Heart left ventricle (tissue), 16 donors: ENCODE measurements around the gene IGLL1. TPM values are rescaled to one million over a fixed set of nuclear protein-coding genes. Genes with fewer than 3 reads are reported as not detected.

Experiments used
- ATAC-seq, 4 donors: fragments of 200-7000 bp; cut with Tn5 transposase; one replicate each; pipeline ENCODE4 v1.9.1; 2020 to 2022; ENCODE audit warnings: moderate library complexity in 4 of 4, mild to moderate bottlenecking in 3 of 4, moderate number of reproducible peaks in 1 of 4
- DNase-seq, 5 donors: peaks; one replicate each; pipeline ENCODE4 v3.0.0-alpha.2; 2020
- H3K27ac ChIP-seq, 12 donors: fragments of 200-600 bp; sonication (generic) in 4 of 12; one replicate each; pipeline versions ENCODE4 v1.5.0 to v1.8.0; 2016 to 2022; ENCODE audit warnings: mild to moderate bottlenecking in 2 of 12
- H3K27me3 ChIP-seq, 9 donors: fragments of 200-600 bp; sonication (generic) in 2 of 9; one replicate each; pipeline versions ENCODE4 v1.5.1 to v1.8.0; 2016 to 2022; ENCODE audit warnings: mild to moderate bottlenecking in 3 of 9
- H3K36me3 ChIP-seq, 9 donors: fragments of 200-600 bp; sonication (generic) in 2 of 9; one replicate each; pipeline versions ENCODE4 v1.5.0 to v1.8.0; 2018 to 2022; ENCODE audit warnings: mild to moderate bottlenecking in 2 of 9
- H3K4me1 ChIP-seq, 12 donors: fragments of 200-600 bp; sonication (generic) in 4 of 12; one replicate each; pipeline versions ENCODE4 v1.5.0 to v1.8.0; 2016 to 2022; ENCODE audit warnings: mild to moderate bottlenecking in 3 of 12
- H3K4me3 ChIP-seq, 12 donors: fragments of 200-600 bp; sonication (generic) in 4 of 12; one replicate each; pipeline versions ENCODE4 v1.5.0 to v1.8.0; 2017 to 2022; ENCODE audit warnings: mild to moderate bottlenecking in 9 of 12, moderate library complexity in 4 of 12
- H3K9me3 ChIP-seq, 12 donors: fragments of 200-600 bp; sonication (generic) in 4 of 12; one replicate each; pipeline versions ENCODE4 v1.5.0 to v1.8.0; 2016 to 2022; ENCODE audit warnings: mild to moderate bottlenecking in 1 of 12
- CTCF ChIP-seq, 12 donors: fragments of 200-600 bp; sonication (generic) in 4 of 12; IDR thresholded peaks; one replicate each; pipeline versions ENCODE4 v1.5.0 to v1.8.0; 2018 to 2022; ENCODE audit warnings: antibody characterized with exemption in 12 of 12, mild to moderate bottlenecking in 5 of 12
- POLR2A ChIP-seq, 2 donors: fragments of 450-650 bp; IDR thresholded peaks; one replicate each; pipeline ENCODE4 v1.6.1; 2017; ENCODE audit warnings: antibody characterized with exemption in 2 of 2, mild to moderate bottlenecking in 2 of 2, moderate library complexity in 2 of 2
- WGBS, 4 donors: extraction: QIAGEN DNeasy Blood & Tissue Kit in 2 of 4; methylation state at CpG; one replicate each; pipeline versions ENCODE4 v1.1.5 to v1.1.7; 2013 to 2018; 5-methylcytosine and 5-hydroxymethylcytosine counted together
- intact Hi-C, 10 donors: fragments of 100-400 bp; cut with DNase I; formaldehyde crosslinking; loops; one replicate each; pipeline versions ENCODE4 v1.11.1 to v1.14.2; 2022
- polyA plus RNA-seq, 2 donors: library from polyadenylated mRNA; stranded (reverse); fragments of 200-250 nt; gene quantifications; one replicate each; pipeline ENCODE4 v1.2.3, GENCODE V29; 2013
- total RNA-seq, 9 donors: library from RNA; depleted of rRNA in 2 of 9; stranded (reverse); fragments of >200 nt in 2 of 9; fragmentation: NEBNext Ultra II Directional in 3 of 9; extraction: Animal tissue kit (Norgen Biotek cat#: 25700) in 3 of 9; gene quantifications; one replicate each; pipeline versions ENCODE4 v1.1.0 to v1.2.4, GENCODE V29; 2016 to 2023
- donor health status: ischemic (EF 13 %, LVEDD 7.1; RV severe dilation, severe dysfunction).
- donor health status: healthy with polysubstance abuse.
- donor health status: DM: no; HTN: yes; CAD: no.
- donor health status: DM: no; HTN: no; CAD: no.
- donor health status: ischemic (EF 25% LVEDD 6.9; RV normal size, moderate dysfunction).
- donor health status: ischemic (EF 25% LVEDD 5.7; RV mildly dilated, moderate dysfunction).
- donor health status: healthy.
- donor health status: DM: yes; HTN: yes; CAD: no.
- donor health status: ischemic (EF 35%, LVEDD 5.7; RV mildly dilated, moderate dysfunction).
- donor health status: nonischemic (EF 11% LVEDD 7.7; RV severe dilation, severe dysfunction).
- donor health status: DM: yes; HTN: yes; CAD: no.
- donor health status: PGD.
- donor health status: ischemic (EF 29% LVEDD 5.4; RV normal size, mild dysfunction).
- donor health status: nonischemic (EF 23%, LVEDD 6.1; RV moderate dilation, normal function).

The IGLL1 gene
- total and polyA plus RNA-seq, 11 donors = not detected

GRCh38 chr22:23533771-23534191 is 46.3 kb downstream of the IGLL1 start:
- no peak for TF ChIP-seq CTCF (IDR thresholded peaks at IDR 0.05)
- TF ChIP-seq POLR2A (IDR thresholded peaks at IDR 0.05) = no peak
- H3K27ac ChIP-seq = no peak overlapping the region
- no peaks in the 10 kb centered on the region for H3K27me3 ChIP-seq
- no peaks in the 10 kb centered on the region for H3K9me3 ChIP-seq
- peaks cover 0 to 8% (median 0%) of the 10 kb centered on the region in 12 donors for H3K4me1 ChIP-seq
- 47 to 59% (median 52%) methylated on average over 8 of the region's 8 CpGs for WGBS, 4 donors
- intact Hi-C loops = loop anchor here in 7 of 10 donors (10.0 kb wide), 5 partner anchors 129 to 229 kb away; no protein-coding TSS in a partner anchor
- ATAC-seq (peak in 1 of 4 donors; percentile 32), DNase-seq (peak in 1 of 5 donors; percentile 23)
- H3K36me3 ChIP-seq = no peaks in the 10 kb centered on the region
- no peak overlapping the region for H3K4me3 ChIP-seq

GRCh38 chr22:23533328-23533762 is 46.7 kb downstream of the IGLL1 start:
- Histone ChIP-seq H3K27ac (no peak overlapping the region), H3K27me3 (no peaks in the 10 kb centered on the region), H3K4me1 (peaks cover 0 to 5% (median 0%) of the 10 kb centered on the region in 12 donors), H3K9me3 (no peaks in the 10 kb centered on the region), H3K36me3 (no peaks in the 10 kb centered on the region), H3K4me3 (no peak overlapping the region)
- TF ChIP-seq CTCF (IDR thresholded peaks at IDR 0.05) = peak in 4 of 12 donors; percentile 6 to 22 (median 18)
- TF ChIP-seq POLR2A (IDR thresholded peaks at IDR 0.05) = no peak
- DNase-seq (peak in 1 of 5 donors; percentile 6), ATAC-seq (no peak)
- 44 to 50% (median 48%) methylated on average over 9 of the region's 9 CpGs for WGBS, 4 donors
- intact Hi-C loops = loop anchor here in 7 of 10 donors (10.0 kb wide), 5 partner anchors 129 to 229 kb away; no protein-coding TSS in a partner anchor

GRCh38 chr22:23532731-23533130 is 47.4 kb downstream of the IGLL1 start:
- ATAC-seq = no peak
- TF ChIP-seq POLR2A (IDR thresholded peaks at IDR 0.05) (no peak), CTCF (IDR thresholded peaks at IDR 0.05) (no peak)
- Histone ChIP-seq H3K27me3 (no peaks in the 10 kb centered on the region), H3K9me3 (no peaks in the 10 kb centered on the region), H3K4me3 (no peak overlapping the region), H3K36me3 (no peaks in the 10 kb centered on the region), H3K4me1 (peaks cover 0 to 2% (median 0%) of the 10 kb centered on the region in 12 donors), H3K27ac (no peak overlapping the region)
- WGBS, 4 donors = 84 to 91% (median 87%) methylated on average over 4 to 5 of the region's 5 CpGs
- DNase-seq = peak in 2 of 5 donors; percentile 2 to 6
- intact Hi-C loops = loop anchor here in 7 of 10 donors (10.0 kb wide), 5 partner anchors 128 to 228 kb away; no protein-coding TSS in a partner anchor

- intact Hi-C loops = loop anchor here in 7 of 10 donors (10.0 kb wide), 5 partner anchors 127 to 227 kb away; no protein-coding TSS in a partner anchor
- DNase-seq (peak in 2 of 5 donors; percentile 12 to 40), ATAC-seq (no peak)
- Histone ChIP-seq H3K4me3 (no peak overlapping the region), H3K27ac (no peak overlapping the region), H3K9me3 (no peaks in the 10 kb centered on the region), H3K36me3 (no peaks in the 10 kb centered on the region), H3K4me1 (peaks cover 0 to 2% (median 0%) of the 10 kb centered on the region in 12 donors), H3K27me3 (no peaks in the 10 kb centered on the region)
- 84 to 90% (median 88%) methylated on average over 13 of the region's 13 CpGs for WGBS, 4 donors
- no peak for TF ChIP-seq POLR2A (IDR thresholded peaks at IDR 0.05)
- TF ChIP-seq CTCF (IDR thresholded peaks at IDR 0.05) = no peak
Measured at GRCh38 chr22:23531966-23532705, 48.0 kb downstream of the IGLL1 start.
